ENCODE data around the gene CNTN4.
"Not testable (repeated sequence)": the region's sequence is repeated elsewhere in the genome, so short reads cannot be mapped to it uniquely, and the experiment has no call there.

CNTN4 gene

DNA sequence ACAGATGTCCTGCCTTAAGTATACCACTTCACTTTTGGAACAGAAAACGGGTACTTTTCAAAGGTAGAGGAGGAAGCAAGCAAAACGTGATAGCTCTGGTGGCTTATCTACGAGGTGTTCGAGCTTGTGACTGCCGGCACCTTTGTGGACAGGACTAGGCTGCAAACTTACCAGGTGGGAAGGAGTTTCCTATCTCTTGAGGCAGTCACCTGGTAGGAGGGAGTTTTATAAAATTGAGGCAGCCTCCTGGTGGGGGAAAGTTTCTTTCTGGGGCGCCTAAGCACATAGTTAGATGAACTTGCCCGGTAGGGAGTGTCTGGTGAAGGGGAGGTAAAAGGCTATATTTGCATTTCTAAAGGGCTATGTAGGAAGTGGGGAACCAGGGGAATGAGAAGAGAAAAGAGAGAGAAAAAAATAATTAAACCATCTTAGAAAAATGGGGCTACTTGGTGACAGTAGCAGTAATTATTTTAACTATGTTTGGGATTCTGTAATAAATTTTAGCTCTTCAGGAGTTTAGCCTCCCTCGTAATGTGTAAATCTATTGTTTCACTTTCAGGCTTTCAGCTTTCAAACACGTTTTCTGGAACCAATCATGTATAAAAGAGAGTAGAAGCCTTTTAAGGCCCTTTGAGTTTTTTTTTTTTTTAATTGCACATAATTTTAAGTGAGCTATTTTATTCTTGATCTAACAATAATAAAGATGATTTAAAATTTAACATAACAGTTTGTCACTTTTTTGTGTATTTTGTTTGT lies 880.5 kb downstream of the CNTN4 start:
- DNase-seq (ENCODE audit: low read depth) = no peak

DNA sequence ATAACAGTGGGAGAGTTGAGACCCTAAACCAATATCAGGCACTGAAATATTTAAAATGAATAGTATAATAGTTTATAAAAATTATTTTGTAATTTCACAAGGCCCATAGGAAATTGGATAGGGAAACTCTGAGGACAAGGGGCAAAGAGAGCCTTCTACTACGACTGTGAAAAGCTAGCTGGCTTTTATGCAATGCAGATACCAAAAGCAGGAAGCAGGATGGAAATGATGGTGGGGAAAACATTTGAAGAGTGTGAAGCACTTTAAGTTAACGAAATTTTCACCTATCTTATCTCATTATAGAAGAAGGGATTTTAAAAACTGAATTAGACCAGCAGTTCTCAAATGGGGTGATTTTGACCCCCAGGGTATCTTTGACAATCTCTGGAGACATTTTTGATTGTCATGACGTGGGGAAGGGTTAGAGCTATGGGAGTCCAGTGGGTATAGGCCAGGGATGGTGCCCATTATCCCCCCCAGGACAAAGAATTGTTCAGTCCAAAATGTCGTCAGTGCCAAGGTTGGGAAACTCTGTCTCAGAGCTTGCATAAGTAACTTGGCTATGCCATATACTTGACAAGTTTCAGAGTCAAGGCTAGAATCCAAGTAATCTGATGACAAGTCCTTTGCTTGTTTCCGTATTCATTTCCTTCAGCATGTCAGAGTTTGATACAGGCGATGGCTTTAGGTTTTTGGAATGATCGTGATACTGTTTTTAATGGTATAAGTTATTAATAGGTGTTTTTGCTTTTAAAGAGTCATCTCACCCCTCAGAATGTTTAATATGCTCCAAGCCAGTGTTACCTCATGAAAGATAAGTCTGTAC lies 885.6 kb downstream of the CNTN4 start:
- DNase-seq (ENCODE audit: low read depth) = no peak

DNA sequence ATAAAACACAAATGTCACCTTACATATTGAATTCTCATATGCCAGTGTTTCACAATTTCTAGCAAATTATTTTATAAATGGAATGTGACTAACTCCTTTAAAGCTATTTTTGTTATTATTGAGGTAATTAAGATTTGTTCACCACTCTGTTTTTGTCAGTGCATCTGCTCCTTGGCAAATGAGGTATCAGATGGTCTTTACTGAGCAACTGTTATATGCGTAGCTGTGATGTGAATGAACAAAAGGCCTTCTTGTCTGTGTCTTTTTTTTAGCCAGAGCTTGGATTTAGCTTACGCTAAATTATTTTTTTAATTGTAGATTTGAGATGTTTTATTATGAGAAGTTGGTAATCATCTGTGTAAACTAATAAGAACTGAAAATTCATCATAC lies 886.2 kb downstream of the CNTN4 start:
- no peak for DNase-seq (ENCODE audit: low read depth)

DNA sequence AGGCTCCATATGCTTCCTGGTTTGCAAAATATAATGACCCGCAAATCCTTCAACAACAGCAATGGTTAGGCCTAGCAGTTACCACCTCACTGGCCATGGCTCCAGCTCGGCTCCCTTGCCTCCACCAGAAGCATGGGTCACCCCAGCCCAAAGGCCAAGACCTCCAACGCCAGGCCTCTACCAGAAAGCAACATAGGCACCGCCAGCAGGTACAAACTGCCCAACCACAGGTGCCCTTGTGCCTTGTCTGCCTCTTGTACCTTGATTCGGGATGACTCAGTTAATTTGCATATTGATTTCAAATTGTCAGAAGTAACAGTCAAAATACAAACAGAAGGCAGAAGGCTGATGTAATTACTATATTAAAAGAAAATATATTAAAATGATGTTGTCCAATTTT lies 886.8 kb downstream of the CNTN4 start:
- no peak for DNase-seq (ENCODE audit: low read depth)

DNA sequence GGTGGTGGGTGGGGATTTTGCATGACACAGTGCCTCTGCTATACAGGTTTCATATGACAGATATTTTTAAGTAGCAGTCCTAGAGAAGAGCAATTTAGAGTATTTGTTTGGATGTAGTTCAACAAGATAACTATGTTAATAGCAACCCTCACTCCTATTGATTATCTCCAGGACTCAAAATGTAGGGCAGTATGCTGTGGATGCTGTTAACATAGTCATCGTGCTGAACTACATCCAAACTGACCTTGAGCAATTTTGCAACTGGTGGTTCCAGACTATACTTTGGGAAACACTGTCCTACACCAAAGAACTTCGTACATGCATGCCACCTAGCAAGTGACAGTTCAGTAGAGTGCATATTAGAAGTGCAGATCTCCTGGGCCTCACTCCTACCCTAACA lies 893.9 kb downstream of the CNTN4 start:
- no peak for DNase-seq (ENCODE audit: low read depth)

DNA sequence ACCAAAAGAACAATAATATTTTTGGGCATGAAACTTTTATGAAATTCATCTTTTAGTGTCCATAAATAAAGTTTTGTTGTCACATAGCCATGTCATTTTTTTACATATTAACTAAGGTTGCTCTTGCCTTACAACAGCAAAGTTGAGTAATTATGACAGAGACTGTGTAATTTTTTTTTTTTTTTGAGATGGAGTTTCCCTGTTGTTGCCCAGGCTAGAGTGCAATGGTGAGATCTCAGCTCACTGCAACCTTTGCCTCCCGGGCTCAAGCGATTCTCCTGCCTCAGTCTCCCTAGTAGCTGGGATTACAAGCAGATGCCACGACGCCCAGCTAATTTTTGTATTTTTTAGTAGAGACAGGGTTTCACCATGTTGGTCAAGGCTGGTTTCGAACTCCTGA lies 894.5 kb downstream of the CNTN4 start:
- DNase-seq (ENCODE audit: low read depth) = not testable (repeated sequence)

DNA sequence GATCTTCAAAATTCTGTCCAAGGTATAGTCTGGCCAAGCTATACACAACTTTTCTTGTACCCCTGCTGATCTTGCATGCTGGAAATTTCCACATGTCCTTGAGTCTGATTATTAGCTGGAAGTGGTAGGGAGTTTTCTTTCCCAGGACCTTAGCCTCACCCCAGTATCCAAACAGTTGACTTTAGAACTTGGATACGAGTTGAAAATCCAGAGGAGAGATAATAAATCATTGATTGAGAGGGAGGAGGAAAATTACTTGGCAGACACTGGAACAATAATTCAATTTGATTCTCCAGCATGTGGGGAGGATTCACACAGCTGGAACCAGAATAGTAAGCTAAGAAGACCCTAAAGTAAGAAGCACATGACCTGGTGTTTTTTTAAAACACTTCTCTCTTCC lies 895.1 kb downstream of the CNTN4 start:
- DNase-seq (ENCODE audit: low read depth) = no peak

DNA sequence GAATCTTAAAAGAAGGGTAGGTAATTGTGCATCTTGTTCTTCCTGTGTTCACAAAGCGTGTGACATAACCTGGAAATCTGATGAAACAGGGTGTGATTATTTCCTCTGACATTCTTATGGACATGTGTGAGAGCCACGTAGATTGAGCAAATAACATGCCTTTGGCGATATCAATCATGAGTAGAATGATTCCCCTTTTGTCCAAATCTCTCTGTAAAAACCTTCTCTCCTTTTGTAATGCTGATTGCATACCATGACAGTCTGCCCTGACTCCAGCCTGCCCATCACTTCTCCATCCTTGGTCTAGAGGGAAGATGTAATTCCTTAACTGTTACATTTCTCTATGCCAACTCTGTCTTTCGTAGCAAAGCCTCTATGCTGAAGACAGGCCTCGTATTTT lies 896.5 kb downstream of the CNTN4 start:
- no peak for DNase-seq (ENCODE audit: low read depth)

DNA sequence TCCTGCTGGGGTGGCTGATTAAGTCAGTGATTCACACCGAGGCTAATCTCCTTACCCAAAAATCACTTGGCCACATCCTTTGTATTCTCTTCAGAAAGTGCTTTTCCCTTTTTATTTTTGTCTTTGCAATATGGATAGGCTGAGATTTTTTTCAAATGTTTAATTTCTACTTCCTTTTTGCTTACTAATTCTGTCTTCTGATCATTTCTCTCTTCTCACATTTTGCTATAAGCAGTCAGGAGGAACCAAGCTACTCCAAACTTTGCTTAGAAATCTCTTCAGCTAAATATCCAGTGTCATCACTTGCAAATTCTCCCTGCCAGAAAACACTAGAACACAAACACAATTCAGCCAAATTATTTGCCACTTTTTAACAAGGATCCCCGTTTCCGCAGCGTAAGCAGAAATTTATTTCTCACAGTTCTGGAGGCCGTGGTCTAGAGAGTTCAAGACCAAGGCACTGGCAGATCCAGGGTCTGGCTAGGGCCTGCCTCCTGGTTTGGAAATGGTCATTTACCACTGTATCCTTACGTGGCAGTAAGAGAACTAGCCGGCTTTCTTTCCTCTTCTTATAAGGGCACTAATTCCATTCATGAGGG lies 906.6 kb downstream of the CNTN4 start:
- no peak for DNase-seq (ENCODE audit: low read depth)

DNA sequence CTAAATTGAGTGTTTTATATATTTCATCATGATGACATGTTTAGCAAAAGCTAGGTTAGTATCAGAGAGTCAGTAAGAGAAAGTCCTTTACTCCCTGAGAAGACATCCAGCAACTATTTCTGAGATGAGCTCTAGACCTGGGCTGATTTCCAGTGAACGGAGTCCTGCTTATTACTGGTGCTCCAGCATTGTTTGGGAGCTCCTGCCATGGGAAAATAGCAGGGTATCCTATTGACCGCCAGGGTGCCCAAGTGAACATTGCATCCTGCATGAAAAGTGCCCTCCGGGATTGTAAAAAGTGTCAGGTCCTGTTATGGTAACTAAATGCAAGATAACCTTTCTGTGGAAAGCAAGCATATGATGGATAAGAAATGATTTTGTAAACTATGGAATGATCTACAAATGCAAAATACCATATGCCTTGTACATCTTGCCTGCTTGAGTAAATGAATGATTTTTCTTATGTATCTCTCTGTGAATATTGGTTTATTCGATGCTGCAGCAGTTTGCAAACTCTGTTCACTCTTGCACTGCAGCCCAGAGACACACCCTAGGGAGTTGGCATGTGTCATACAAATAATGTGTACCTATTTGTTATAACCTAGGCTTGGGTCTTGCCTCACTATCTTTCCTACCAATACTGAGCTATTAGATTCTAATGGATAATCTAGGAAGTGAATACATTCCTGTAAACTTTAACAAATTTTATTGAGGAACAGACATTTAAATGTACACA lies 914.8 kb downstream of the CNTN4 start:
- no peak for DNase-seq (ENCODE audit: low read depth)

DNA sequence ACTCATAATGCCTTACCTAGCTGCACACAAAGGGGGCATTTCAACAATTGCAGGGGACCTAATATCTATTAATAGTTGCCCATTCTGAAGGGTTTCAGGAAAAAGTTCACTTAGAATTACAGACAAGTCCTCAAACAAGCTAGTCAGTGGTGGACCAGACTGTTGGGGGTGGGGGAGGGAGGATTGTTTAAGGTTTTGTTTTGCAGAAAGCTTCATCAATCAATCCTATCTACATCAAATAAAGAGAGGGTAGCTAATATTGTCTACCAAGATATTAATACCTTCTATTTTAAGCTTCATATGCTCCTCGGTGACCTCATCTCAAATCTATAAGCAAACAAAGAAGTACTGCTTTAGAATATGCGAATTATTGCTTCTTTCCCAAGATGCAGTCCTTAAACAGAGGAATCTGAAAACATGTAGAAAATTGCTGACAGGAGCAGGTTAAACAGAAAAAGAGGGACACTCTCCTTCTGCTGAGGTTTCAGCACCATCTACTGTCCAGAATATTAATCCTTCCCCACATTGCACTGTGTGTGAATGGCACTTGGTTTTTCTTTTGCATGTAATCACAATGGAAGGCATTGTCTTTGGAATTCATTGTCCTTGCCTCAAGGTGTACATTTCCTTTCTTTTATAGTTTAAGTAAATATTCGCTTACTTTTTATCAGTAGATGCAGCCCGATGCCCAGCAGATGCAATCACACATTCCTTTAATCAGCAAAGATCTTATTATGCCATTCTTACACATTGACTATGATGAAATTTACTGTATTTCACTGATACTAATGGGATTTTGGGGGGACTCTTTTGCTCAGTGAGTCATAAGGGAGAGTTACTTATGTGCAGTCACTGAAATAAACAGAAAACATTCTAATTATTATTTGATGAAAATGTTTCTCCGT lies 916.8 kb downstream of the CNTN4 start:
- no peak for DNase-seq (ENCODE audit: low read depth)

DNA sequence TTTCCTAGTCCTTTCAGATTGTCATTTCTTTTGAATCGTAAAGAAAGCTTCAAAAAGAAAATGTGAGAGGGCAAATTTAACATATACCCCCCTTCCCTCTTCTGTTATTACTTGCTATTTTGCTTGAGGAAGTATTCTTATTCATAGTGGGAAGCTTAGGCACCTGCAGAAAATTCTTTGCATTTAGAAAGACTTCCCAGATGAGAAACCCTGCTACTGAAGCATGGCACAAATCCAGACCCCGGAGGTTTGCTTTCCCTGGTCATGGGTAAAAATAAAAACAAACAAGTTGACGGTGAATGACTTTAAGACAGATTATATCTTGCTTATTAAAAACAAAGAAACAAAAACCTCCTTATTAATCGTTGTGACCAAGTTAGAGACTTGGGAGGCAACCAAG lies 917.6 kb downstream of the CNTN4 start:
- DNase-seq (ENCODE audit: low read depth) = no peak

DNA sequence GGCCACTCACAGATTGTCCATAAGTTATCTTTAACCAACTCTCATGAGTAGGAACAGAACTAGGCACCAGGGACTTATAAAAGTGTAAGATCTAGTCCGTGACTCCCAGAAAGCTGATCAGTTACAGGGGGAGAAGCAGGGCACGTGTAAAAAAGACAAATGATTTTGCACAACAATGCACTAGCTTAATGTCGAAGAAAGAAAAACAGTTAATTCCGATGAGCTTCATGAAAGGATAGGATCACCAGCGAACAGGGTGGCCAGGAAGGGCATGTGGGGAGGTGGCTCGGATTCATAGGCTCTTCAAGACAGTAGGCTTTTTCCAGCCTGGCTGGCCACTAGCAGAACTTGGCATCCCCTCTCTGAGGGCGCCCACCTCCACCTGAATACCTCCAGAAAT lies 921.5 kb downstream of the CNTN4 start:
- DNase-seq (ENCODE audit: low read depth) = no peak

DNA sequence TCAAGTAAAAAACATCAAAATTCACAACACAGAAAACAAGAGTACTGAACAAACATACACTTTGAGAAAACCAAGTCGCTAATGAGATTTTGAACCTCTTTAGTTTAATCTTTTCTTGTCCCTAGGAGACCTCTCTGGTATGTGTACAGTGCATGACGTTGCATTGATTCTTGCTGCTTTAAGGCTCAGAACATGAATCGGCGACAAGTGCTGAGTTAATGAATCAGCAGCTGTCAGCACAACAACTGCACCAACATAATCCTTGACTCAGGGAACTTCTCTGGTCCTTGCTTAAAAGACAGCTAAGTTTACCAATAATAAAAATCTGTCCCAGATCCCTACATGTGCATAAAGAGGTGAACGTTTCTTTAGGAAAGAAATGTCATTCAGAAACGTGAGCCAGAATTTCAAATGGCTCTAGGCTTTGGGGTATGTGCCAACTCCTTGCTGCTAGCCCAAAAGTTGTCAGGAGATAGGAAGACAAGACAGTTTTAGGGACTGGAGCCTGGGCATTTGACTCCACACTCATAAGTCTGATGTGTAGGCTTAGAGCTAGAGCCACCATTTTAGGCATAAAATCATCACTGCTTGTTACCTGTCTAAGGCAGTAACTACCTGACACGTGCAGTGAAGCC lies 924.6 kb downstream of the CNTN4 start:
- DNase-seq (ENCODE audit: low read depth) = no peak

DNA sequence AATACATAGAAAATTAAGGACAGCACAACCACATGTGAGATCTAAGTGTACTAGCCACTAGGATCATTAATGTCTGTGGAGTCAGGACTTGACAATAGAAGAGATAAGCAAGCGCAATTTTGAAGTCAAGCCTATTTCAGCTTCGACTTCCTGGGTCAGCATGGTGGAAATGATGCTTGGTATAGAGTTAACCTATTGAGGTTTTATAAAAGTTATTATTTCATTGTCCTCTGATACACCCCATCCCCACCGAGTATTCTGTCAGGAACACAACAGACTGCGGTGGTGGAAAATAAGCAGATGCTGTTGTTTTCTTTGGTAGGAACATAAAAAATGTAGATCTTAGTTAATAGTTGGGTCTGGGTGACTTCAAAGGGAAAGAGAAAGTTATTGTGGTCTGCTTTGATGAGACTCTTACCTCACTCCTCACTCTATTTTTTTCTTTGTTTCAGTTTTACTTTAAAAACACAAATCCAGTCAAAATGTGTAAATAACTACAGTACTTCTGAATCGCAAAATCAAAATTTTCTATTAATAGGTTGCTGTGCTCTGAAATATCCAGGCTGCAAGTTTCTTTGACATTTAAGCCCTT lies 929.4 kb downstream of the CNTN4 start:
- DNase-seq (ENCODE audit: low read depth) = no peak

DNA sequence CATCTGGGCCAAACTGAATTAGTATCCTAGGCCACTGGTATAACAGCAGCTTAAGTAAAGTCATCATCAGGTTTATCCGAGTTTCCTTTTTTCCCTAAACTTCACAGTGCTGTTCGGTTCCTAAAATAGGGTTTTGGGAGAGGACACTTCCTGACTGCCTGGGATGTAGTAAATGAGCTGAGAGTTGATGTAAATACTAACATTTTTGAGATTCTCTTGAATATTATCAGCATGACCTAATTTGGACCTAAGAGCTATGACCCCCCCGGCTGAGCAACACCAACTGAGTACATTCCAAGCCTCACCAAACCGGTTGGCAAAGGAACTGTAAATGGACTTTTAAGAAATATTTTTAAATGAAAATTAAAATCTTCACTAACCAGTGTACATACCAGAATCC lies 932.7 kb downstream of the CNTN4 start:
- no peak for DNase-seq (ENCODE audit: low read depth)

DNA sequence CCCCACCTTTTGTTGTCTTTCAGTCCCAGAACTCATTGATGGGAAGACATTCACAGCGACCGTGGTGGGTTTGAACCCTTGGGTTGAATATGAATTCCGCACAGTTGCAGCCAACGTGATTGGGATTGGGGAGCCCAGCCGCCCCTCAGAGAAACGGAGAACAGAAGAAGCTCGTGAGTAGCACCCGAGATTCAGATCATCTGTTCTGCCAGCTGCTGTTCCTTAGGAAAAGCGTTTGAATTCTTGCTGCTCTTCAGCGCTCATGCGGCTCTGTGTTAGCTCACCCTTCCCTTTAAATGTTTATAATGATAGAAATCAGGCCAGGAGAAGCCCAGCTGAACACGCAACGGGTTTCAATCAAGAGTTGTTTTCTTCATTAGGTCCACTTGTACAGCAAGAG lies 938.5 kb downstream of the CNTN4 start:
- no peak for DNase-seq (ENCODE audit: low read depth)

DNA sequence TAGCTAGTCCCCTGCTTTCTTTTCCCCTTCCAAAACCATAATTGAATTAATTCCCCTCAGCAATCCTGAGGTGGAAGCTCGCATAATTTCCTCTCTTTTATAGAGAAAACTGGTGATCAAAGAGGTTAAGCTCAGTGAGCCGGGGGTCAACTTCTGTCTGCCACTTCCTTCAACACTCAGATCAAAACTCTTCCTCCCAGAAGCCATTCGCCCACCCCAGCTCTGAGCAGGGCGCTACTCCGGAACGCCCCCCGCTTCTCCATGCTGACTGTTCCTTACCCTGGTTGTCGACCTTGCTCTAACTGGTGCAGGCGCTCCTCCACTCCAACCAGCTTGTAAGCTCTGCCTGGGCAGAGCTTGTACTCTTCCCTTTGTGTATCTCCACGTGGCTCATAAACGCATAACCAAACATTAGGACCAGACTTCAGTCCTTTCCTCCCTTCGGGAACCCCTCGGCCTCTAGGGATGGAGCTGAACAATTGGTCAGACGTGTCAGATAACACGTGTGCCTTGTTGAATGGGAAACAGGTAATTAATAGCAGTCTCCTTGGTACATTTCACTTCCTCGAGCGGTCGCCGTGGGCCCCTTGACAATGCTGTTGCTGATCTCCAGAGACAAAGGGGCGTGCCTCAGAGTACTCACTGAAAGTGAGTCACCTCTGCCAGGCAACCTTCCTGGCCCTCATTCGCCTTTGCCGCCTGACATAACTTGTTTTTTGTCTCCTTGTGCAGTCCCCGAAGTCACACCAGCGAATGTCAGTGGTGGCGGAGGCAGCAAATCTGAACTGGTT lies 939.7 kb downstream of the CNTN4 start:
- DNase-seq (ENCODE audit: low read depth) = no peak

DNA sequence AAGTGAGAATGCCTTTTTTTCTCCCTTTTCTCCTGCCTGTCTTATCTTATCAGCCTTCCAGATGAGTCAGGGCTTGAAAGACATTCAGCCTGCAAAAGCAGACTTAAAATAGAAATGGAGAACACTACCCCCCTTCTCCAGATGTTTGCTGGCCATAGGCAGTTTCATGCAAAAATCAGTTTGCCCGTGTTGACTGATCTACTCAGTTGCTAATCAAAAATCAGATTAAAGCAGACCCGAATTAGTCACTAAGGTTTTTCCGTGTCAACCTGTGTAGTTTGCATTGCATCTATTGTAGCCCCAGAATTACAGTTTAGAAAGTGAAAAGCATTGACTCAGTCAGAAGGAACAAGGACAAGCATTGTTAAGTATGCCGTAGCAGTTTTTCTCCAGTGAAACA lies 955.3 kb downstream of the CNTN4 start:
- no peak for DNase-seq (ENCODE audit: low read depth)

DNA sequence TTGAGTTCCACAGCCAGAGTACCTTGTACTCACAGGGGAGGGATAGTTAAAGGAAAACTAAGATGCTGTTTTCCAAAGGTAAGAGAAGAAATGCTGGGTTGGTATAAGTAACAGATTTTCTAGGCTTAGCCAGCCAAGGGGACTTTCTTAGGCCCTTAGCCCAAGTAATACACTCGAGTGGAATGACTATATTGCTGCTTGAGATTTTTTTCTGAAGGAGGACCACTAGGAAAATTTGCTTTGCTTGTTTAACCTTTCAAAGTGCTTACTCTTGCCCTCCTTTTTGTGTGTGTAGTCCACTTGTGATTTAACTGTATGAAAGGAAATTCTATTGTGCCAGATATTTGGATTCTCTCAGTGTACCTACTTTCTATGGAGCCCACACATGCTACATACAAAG lies 961.0 kb downstream of the CNTN4 start:
- DNase-seq (ENCODE audit: low read depth) = no peak

Data from activated T-cell treated with anti-CD3 and anti-CD28 coated beads for 48 hours (primary cell).